Left lobe of liver (tissue), 2 donors: ENCODE results near the gene HSPB3. TPM values are rescaled to one million over a fixed set of nuclear protein-coding genes. Genes with fewer than 3 reads are reported as not detected.
"Not testable (repeated sequence)": the region's sequence is repeated elsewhere in the genome, so short reads cannot be mapped to it uniquely, and the experiment has no call there.

Experiments
- ATAC-seq: fragments of 200-7000 bp; cut with Tn5 transposase; one replicate; pipeline ENCODE4 v1.9.1; 2020; ENCODE audit warnings: mild to moderate bottlenecking, moderate library complexity
- DNase-seq: peaks from one replicate; pipeline ENCODE4 v3.0.0-alpha.2; 2020; ENCODE audit warnings: low spot score
- total RNA-seq: library from RNA; stranded (reverse); gene quantifications from one replicate; pipeline ENCODE4 v1.2.1, GENCODE V29; 2021
- donor health status: DM: no; HTN: no; CAD: no; lungs with moderate emphysema.
- donor health status: DM: no; HTN: yes; CAD: no.

The HSPB3 gene
- total RNA-seq, 1 donor from 2014 or later: not detected

GRCh38 chr5:54454602-54455001, 897 bp upstream of the HSPB3 start:
- DNase-seq (no peak), ATAC-seq (no peak)

- DNase-seq: no peak
- peak; percentile 20 for ATAC-seq
Observed at GRCh38 chr5:54457094-54457862, 1.8 kb downstream of the HSPB3 start.

- DNase-seq (no peak), ATAC-seq (no peak)
Observed at GRCh38 chr5:54458221-54458620, 2.7 kb downstream of the HSPB3 start.

GRCh38 chr5:54460181-54460919, 4.9 kb downstream of the HSPB3 start:
- no peak for ATAC-seq

GRCh38 chr5:54462281-54462680, 6.8 kb downstream of the HSPB3 start:
- no peak for ATAC-seq

More at GRCh38 chr5:54460181-54460919, 4.9 kb downstream of the HSPB3 start:
- no peak for DNase-seq

GRCh38 chr5:54463713-54464112, 8.2 kb downstream of the HSPB3 start:
- no peak for ATAC-seq
- no peak for DNase-seq

More at GRCh38 chr5:54462281-54462680, 6.8 kb downstream of the HSPB3 start:
- DNase-seq: no peak

GRCh38 chr5:54469622-54470021, 14.1 kb downstream of the HSPB3 start:
- no peak for DNase-seq
- peak; percentile 85 for ATAC-seq

- DNase-seq (no peak), ATAC-seq (peak; percentile 37)
Observed at GRCh38 chr5:54470128-54470527, 14.6 kb downstream of the HSPB3 start.

DNA sequence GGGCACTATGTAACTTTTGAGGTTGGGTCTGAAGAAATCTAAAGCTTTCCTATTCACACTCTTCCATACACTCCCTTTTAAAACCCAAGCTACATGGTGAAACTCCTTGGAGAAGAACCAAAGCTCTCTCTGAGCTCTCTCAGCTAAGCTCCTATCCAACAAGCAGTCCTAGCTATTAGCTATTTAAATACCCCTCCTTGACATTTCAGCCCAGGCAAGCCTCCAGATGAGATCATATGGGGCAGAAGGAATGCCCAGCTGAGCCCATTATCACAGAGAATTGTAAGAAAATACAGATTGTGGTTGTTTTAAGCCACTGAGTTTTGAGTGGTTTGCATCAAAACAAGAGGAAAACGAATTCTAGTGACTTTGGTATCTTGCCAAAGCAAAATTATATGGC, 15.2 kb downstream of the HSPB3 start:
- DNase-seq (no peak), ATAC-seq (no peak)

DNA sequence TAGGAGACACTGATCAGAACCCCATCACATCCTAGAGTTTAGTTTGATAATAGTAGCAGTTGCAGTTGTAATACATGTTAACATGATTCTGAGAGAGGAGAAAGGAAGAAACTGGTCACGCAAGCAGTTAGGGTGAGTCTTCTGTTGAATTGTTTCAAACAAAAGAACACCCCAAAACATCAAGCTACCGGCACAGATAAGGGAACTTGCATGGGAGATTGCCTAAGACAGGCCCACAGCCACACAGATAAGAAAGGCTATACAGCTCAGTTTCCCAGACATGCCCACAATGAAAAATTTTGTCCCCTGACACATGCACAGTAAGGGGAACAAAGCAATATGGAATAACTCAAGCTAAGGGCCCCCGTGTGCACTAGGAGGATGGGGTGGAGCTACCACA, 15.9 kb downstream of the HSPB3 start:
- ATAC-seq: no peak
- DNase-seq: no peak

- no peak for DNase-seq
- no peak for ATAC-seq
Observed at GRCh38 chr5:54476682-54477081, 21.2 kb downstream of the HSPB3 start.

DNA sequence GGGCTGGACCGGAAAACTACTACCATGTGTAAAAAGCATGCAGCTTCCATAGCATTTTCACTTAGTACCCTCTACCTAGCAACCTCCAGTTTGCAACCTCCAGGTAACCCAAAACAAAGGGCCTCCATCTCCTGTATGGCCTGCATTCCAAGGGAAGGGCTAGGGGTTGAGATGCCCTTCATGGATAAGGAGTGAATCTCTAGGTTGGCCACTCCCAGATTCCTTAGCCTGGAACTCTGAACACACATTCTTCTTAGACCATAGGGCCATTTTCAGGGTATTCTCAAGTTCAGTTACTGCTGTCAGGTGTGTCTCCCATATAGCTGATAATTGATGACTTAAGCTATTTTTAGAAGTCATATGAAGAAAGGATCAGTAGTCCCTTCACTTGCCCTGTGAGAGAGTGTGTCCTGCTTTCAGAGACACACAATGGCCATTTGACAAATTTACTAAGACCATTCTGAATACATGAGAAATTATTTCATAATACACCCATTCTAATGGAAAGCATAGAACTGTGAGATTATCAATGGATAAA, 22.5 kb downstream of the HSPB3 start:
- no peak for DNase-seq

GRCh38 chr5:54480296-54480695, 24.8 kb downstream of the HSPB3 start:
- ATAC-seq (no peak), DNase-seq (no peak)

More for the DNA sequence above, 22.5 kb downstream of the HSPB3 start:
- no peak for ATAC-seq

GRCh38 chr5:54484219-54484894, 28.9 kb downstream of the HSPB3 start:
- no peak for ATAC-seq
- no peak for DNase-seq

DNA sequence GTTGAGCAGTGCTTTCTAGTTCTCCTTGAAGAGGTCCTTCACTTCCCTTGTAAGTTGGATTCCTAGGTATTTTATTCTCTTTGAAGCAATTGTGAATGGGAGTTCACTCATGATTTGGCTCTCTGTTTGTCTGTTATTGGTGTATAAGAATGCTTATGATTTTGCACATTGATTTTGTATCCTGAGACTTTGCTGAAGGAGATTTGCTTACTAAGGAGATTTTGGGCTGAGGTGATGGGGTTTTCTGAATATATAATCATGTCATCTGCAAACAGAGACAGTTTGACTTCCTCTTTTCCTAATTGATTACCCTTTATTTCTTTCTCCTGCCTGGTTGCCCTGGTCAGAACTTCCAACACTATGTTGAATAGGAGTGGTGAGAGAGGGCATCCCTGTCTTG, 30.2 kb downstream of the HSPB3 start:
- ATAC-seq, DNase-seq: not testable (repeated sequence)

GRCh38 chr5:54489648-54489979, 34.1 kb downstream of the HSPB3 start:
- ATAC-seq, DNase-seq: not testable (repeated sequence)

- no peak for ATAC-seq
Observed at GRCh38 chr5:54491326-54491725, 35.8 kb downstream of the HSPB3 start.

GRCh38 chr5:54492178-54492577, 36.7 kb downstream of the HSPB3 start:
- DNase-seq: no peak

More at GRCh38 chr5:54491326-54491725, 35.8 kb downstream of the HSPB3 start:
- DNase-seq: no peak

DNA sequence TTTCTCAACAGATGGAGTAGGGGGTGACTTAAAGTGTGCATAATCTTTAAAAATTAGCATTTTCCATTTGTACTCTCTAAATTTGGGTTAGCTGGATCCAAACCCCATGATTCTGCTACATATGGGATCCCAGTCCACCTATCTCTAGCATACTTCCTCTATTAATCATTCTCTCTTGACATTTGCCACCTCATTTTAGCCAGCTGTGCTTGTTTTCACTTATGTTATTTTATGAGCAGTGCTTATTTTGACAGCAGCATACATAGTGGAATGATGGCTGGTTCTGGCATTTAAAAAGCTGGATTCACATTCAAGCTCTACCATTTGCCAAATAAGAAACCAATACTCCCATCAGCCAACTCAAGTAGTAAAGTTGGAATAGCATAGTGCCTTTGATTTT, 39.5 kb downstream of the HSPB3 start:
- ATAC-seq: no peak
- DNase-seq: no peak

More at GRCh38 chr5:54492178-54492577, 36.7 kb downstream of the HSPB3 start:
- no peak for ATAC-seq
